Lower leg skin (tissue), 4 donors: Measurements from ENCODE around the gene GPR83. TPM values are rescaled to one million over a fixed set of nuclear protein-coding genes. Genes with fewer than 3 reads are reported as not detected.

Experiments
- DNase-seq, 2 donors: peaks; one replicate each; pipeline ENCODE4 v3.0.0-alpha.2; 2019; ENCODE audit warnings: low spot score in 2 of 2
- H3K4me3 ChIP-seq: fragments of 200-600 bp; sonication (generic); 2 replicates; pipeline ENCODE4 v1.5.1; 2017; ENCODE audit warnings: mild to moderate bottlenecking, low read depth; ENCODE audit not compliant: poor library complexity, severe bottlenecking
- CTCF ChIP-seq, 3 donors: fragments of 450-650 bp; IDR thresholded peaks; one replicate each; pipeline ENCODE4 v1.5.1; 2016; ENCODE audit warnings: antibody characterized with exemption in 3 of 3, mild to moderate bottlenecking in 3 of 3, moderate library complexity in 2 of 3
- POLR2A ChIP-seq, 2 donors: fragments of 450-650 bp; IDR thresholded peaks; one replicate each; pipeline ENCODE4 v1.6.1; 2016 to 2017; ENCODE audit warnings: antibody characterized with exemption in 2 of 2, mild to moderate bottlenecking in 1 of 2, moderate library complexity in 1 of 2
- WGBS, 2 donors: methylation state at CpG; one replicate each; pipeline ENCODE4 v1.1.5; 2018; 5-methylcytosine and 5-hydroxymethylcytosine counted together
- intact Hi-C: fragments of 100-400 bp; cut with DNase I; formaldehyde crosslinking; loops from one replicate; pipeline ENCODE4 v1.15.0; 2023; ENCODE audit warnings: low total_unique reads
- total RNA-seq, 4 donors: library from RNA; depleted of rRNA; stranded (reverse); fragments of >200 nt; gene quantifications; one replicate each; pipeline ENCODE4 v1.1.0, GENCODE V29; 2016

GPR83 gene
- total RNA-seq, 4 donors from 2014 or later = 0.29 TPM; not detected in 3

- H3K4me3 ChIP-seq = no peak overlapping the region
- DNase-seq = no peak
- WGBS, 2 donors = 94 to 98% methylated on average over 1 of the region's 1 CpG
- no peak for TF ChIP-seq POLR2A (IDR thresholded peaks at IDR 0.05)
- intact Hi-C loops = no loop called here
Observed at GRCh38 chr11:94445641-94446040, 44.4 kb upstream of the GPR83 start.

- 28 to 42% methylated on average over 1 of the region's 1 CpG for WGBS, 2 donors
- H3K4me3 ChIP-seq = no peak overlapping the region
- TF ChIP-seq CTCF (IDR thresholded peaks at IDR 0.05) (no peak), POLR2A (IDR thresholded peaks at IDR 0.05) (no peak)
- intact Hi-C loops = no loop called here
- no peak for DNase-seq
Observed at GRCh38 chr11:94433049-94433448, 31.8 kb upstream of the GPR83 start.

- TF ChIP-seq POLR2A (IDR thresholded peaks at IDR 0.05) (no peak), CTCF (IDR thresholded peaks at IDR 0.05) (no peak)
- WGBS, 2 donors = 55 to 66% methylated on average over 2 of the region's 2 CpGs
- intact Hi-C loops = no loop called here
- no peak for DNase-seq
- H3K4me3 ChIP-seq = no peak overlapping the region
Observed at GRCh38 chr11:94424662-94425061, 23.4 kb upstream of the GPR83 start.

- no peak overlapping the region for H3K4me3 ChIP-seq
- no peak for DNase-seq
- intact Hi-C loops = no loop called here
- WGBS, 2 donors = 69 to 91% methylated on average over 2 of the region's 2 CpGs
- no peak for TF ChIP-seq POLR2A (IDR thresholded peaks at IDR 0.05)
- no peak for TF ChIP-seq CTCF (IDR thresholded peaks at IDR 0.05)
Observed at GRCh38 chr11:94424011-94424410, 22.8 kb upstream of the GPR83 start.

GRCh38 chr11:94423507-94423906 is 22.3 kb upstream of the GPR83 start:
- no peak overlapping the region for H3K4me3 ChIP-seq
- WGBS, 2 donors = 85% methylated on average over 2 to 3 of the region's 3 CpGs
- intact Hi-C loops = no loop called here
- TF ChIP-seq CTCF (IDR thresholded peaks at IDR 0.05) (no peak), POLR2A (IDR thresholded peaks at IDR 0.05) (no peak)
- no peak for DNase-seq

- no peak for DNase-seq
- WGBS, 2 donors = 71 to 76% methylated on average over 3 of the region's 3 CpGs
- intact Hi-C loops = no loop called here
- TF ChIP-seq POLR2A (IDR thresholded peaks at IDR 0.05) = no peak
- TF ChIP-seq CTCF (IDR thresholded peaks at IDR 0.05) = no peak
- H3K4me3 ChIP-seq = no peak overlapping the region
Observed at GRCh38 chr11:94418123-94418765, 17.0 kb upstream of the GPR83 start.
